HCT116 (cell line): ENCODE data around the gene SH3BGRL3.

ENCODE experiments used
- EGR1 ChIP-seq: IDR thresholded peaks from 2 replicates; pipeline ENCODE4 v1.6.1; 2012; ENCODE audit warnings: low read depth
- ELF1 ChIP-seq: IDR thresholded peaks from 2 replicates; pipeline ENCODE4 v1.6.1; 2012; ENCODE audit warnings: low read depth, borderline replicate concordance
- EZH2 ChIP-seq: fragments of 200-600 bp; sonication (generic); IDR thresholded peaks from 2 replicates; pipeline ENCODE4 v1.6.1; 2017; ENCODE audit warnings: antibody characterized with exemption, mixed run types
- JUND ChIP-seq: IDR thresholded peaks from 2 replicates; pipeline ENCODE4 v1.6.1; 2012
- POLR2A ChIP-seq: IDR thresholded peaks from 2 replicates; pipeline ENCODE4 v1.7.0; 2011; ENCODE audit warnings: borderline replicate concordance; ENCODE audit not compliant: insufficient read depth, insufficient read length; ENCODE audit errors: extremely low read depth
- POLR2AphosphoS5 ChIP-seq: IDR thresholded peaks from 2 replicates; pipeline ENCODE4 v1.6.1; 2011; ENCODE audit warnings: mild to moderate bottlenecking, low read depth, low read length, moderate library complexity
- SP1 ChIP-seq: IDR thresholded peaks from 2 replicates; pipeline ENCODE4 v1.6.1; 2012; ENCODE audit warnings: low read depth
- YY1 ChIP-seq: IDR thresholded peaks from 2 replicates; pipeline ENCODE4 v1.6.1; 2011; ENCODE audit warnings: low read length, low read depth, moderate library complexity, mild to moderate bottlenecking; ENCODE audit not compliant: insufficient replicate concordance; ENCODE audit errors: extremely low read depth
- ZFX ChIP-seq: fragments of 450-650 bp; IDR thresholded peaks from 2 replicates; pipeline ENCODE4 v1.6.1; 2017
- TF ChIP-seq, protein P1 (sequence below): IDR thresholded peaks from 2 replicates; pipeline ENCODE4 v1.6.1; 2012; ENCODE audit warnings: low read depth
- TF ChIP-seq, protein P2 (sequence below), 3 experiments: fragments of 200-600 bp in 1 of 3; sonication (generic) in 1 of 3; IDR thresholded peaks in 2 of 3; conservative IDR thresholded peaks in 1 of 3; 2 replicates each; pipeline ENCODE4 v1.5.1; 2012 to 2017; ENCODE audit warnings: low read depth in 2 of 3, low read length in 2 of 3, antibody characterized with exemption in 1 of 3, borderline replicate concordance in 1 of 3, control low read depth in 1 of 3, mild to moderate bottlenecking in 1 of 3, mixed read lengths in 1 of 3, mixed run types in 1 of 3, moderate library complexity in 1 of 3; ENCODE audit not compliant: insufficient read depth in 1 of 3

DNA sequence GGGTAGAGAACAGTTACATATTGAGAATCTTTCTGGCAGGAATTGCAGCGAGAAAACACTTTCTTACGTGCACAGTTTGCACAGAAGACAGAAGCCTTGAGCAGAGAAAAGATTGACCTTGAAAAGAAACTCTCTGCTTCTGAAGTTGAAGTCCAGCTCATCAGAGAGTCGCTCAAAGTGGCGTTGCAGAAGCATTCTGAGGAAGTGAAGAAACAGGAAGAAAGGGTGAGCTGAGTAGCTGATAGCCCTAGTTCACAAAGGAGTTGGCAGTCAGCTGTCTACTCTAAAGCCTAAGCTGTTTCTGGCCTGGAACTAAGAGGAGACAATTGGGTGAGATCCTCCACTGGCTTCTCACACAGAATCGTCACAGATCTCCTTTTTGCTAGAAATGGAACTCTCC is 20.3 kb upstream of the SH3BGRL3 start:
- TF ChIP-seq, protein P1, sequence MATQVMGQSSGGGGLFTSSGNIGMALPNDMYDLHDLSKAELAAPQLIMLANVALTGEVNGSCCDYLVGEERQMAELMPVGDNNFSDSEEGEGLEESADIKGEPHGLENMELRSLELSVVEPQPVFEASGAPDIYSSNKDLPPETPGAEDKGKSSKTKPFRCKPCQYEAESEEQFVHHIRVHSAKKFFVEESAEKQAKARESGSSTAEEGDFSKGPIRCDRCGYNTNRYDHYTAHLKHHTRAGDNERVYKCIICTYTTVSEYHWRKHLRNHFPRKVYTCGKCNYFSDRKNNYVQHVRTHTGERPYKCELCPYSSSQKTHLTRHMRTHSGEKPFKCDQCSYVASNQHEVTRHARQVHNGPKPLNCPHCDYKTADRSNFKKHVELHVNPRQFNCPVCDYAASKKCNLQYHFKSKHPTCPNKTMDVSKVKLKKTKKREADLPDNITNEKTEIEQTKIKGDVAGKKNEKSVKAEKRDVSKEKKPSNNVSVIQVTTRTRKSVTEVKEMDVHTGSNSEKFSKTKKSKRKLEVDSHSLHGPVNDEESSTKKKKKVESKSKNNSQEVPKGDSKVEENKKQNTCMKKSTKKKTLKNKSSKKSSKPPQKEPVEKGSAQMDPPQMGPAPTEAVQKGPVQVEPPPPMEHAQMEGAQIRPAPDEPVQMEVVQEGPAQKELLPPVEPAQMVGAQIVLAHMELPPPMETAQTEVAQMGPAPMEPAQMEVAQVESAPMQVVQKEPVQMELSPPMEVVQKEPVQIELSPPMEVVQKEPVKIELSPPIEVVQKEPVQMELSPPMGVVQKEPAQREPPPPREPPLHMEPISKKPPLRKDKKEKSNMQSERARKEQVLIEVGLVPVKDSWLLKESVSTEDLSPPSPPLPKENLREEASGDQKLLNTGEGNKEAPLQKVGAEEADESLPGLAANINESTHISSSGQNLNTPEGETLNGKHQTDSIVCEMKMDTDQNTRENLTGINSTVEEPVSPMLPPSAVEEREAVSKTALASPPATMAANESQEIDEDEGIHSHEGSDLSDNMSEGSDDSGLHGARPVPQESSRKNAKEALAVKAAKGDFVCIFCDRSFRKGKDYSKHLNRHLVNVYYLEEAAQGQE, result no peak
- TF ChIP-seq, protein P2, sequence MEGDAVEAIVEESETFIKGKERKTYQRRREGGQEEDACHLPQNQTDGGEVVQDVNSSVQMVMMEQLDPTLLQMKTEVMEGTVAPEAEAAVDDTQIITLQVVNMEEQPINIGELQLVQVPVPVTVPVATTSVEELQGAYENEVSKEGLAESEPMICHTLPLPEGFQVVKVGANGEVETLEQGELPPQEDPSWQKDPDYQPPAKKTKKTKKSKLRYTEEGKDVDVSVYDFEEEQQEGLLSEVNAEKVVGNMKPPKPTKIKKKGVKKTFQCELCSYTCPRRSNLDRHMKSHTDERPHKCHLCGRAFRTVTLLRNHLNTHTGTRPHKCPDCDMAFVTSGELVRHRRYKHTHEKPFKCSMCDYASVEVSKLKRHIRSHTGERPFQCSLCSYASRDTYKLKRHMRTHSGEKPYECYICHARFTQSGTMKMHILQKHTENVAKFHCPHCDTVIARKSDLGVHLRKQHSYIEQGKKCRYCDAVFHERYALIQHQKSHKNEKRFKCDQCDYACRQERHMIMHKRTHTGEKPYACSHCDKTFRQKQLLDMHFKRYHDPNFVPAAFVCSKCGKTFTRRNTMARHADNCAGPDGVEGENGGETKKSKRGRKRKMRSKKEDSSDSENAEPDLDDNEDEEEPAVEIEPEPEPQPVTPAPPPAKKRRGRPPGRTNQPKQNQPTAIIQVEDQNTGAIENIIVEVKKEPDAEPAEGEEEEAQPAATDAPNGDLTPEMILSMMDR (IDR thresholded peaks at IDR 0.05 in 2 of 3, conservative IDR thresholded peaks at IDR 0.05 in 1 of 3; ENCODE audit: borderline replicate concordance in 1 of 3, insufficient read depth in 1 of 3, low read depth in 2 of 3, low read length in 2 of 3), result no peak
- TF ChIP-seq POLR2A, result no peak
- no peak for TF ChIP-seq ZFX
- no peak for TF ChIP-seq YY1
- TF ChIP-seq SP1, result no peak
- no peak for TF ChIP-seq EZH2
- no peak for TF ChIP-seq EGR1
- TF ChIP-seq POLR2AphosphoS5, result no peak
- TF ChIP-seq ELF1, result no peak
- TF ChIP-seq JUND, result no peak
